SH-SY5Y (cell line): ENCODE data around the gene KLHL35.

Experiments
- GATA2 ChIP-seq: IDR thresholded peaks from 2 replicates; pipeline ENCODE4 v1.6.1; 2011; ENCODE audit warnings: mild to moderate bottlenecking, low read depth, low read length
- GATA3 ChIP-seq: IDR thresholded peaks from 2 replicates; pipeline ENCODE4 v1.6.1; 2011; ENCODE audit warnings: low read depth, mild to moderate bottlenecking, low read length, moderate library complexity

DNA sequence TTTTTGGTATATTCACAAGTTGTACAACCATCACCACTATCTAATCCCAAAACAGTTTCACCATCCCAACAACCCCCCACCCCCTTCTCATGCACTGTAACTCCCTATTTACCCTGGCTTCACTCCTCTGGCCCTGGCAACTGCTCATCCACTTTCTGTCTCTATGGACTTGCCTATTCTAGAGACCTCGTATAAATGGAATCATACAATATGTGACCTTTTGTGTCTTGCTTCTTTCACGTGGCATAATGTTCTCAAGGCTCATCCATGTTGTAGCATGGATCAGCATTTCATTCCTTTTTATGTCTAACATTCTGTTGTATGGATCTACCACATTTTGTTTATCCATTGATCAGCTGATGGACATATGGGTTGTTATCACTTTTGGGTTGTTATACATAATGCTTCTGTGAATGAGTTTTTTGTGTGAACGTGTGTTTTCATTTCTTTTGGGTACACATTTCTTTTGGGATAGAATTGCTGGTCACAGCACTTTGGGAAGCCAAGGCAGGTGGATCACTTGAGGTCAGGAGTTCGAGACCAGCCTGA, 46.7 kb upstream of the KLHL35 start:
- TF ChIP-seq GATA2 (no peak), GATA3 (no peak)
